ENCODE results near the gene OLFML1. TPM values are rescaled to one million over a fixed set of nuclear protein-coding genes. Genes with fewer than 3 reads are reported as not detected.
A peak's percentile ranks its signal among the peaks of the same experiment; 100 is the strongest.

OLFML1 gene
- total RNA-seq, 2 donors from 2014 or later = 0.81 to 1.5 TPM

DNA sequence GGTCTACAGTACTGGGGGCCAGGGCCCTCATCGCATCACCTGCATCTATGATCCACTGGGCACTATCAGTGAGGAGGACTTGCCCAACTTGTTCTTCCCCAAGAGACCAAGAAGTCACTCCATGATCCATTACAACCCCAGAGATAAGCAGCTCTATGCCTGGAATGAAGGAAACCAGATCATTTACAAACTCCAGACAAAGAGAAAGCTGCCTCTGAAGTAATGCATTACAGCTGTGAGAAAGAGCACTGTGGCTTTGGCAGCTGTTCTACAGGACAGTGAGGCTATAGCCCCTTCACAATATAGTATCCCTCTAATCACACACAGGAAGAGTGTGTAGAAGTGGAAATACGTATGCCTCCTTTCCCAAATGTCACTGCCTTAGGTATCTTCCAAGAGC lies 24.7 kb downstream of the OLFML1 start:
- Mint-ChIP-seq H3K27me3 (ENCODE audit: insufficient read depth) (peaks cover 5% of the 10 kb centered on the region), H3K4me1 (peaks cover 51% of the 10 kb centered on the region), H3K9me3 (no peaks in the 10 kb centered on the region), H3K36me3 (ENCODE audit: low read depth) (no peaks in the 10 kb centered on the region), H3K27ac (no peak overlapping the region), H3K4me3 (no peak overlapping the region)
- DNase-seq = no peak
- Histone ChIP-seq H3K4me3 (ENCODE audit: low read length) (no peak overlapping the region), H3K27ac (ENCODE audit: low read depth, low read length) (no peak overlapping the region), H3K9ac (ENCODE audit: extremely low read depth, low read length, poor library complexity, severe bottlenecking) (no peak overlapping the region), H3K36me3 (ENCODE audit: control insufficient read depth, insufficient read depth, low read length) (no peaks in the 10 kb centered on the region), H3K4me1 (ENCODE audit: control insufficient read depth, insufficient read depth, low read length) (peaks cover 27% of the 10 kb centered on the region), H3K9me3 (ENCODE audit: control insufficient read depth, low read length) (no peaks in the 10 kb centered on the region), H3K27me3 (ENCODE audit: control insufficient read depth, insufficient read depth, low read length, poor library complexity, severe bottlenecking) (peaks cover 5% of the 10 kb centered on the region)
- TF ChIP-seq, protein P1, sequence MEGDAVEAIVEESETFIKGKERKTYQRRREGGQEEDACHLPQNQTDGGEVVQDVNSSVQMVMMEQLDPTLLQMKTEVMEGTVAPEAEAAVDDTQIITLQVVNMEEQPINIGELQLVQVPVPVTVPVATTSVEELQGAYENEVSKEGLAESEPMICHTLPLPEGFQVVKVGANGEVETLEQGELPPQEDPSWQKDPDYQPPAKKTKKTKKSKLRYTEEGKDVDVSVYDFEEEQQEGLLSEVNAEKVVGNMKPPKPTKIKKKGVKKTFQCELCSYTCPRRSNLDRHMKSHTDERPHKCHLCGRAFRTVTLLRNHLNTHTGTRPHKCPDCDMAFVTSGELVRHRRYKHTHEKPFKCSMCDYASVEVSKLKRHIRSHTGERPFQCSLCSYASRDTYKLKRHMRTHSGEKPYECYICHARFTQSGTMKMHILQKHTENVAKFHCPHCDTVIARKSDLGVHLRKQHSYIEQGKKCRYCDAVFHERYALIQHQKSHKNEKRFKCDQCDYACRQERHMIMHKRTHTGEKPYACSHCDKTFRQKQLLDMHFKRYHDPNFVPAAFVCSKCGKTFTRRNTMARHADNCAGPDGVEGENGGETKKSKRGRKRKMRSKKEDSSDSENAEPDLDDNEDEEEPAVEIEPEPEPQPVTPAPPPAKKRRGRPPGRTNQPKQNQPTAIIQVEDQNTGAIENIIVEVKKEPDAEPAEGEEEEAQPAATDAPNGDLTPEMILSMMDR (conservative IDR thresholded peaks at IDR 0.05) = no peak
- WGBS, 2 experiments (ENCODE audit: insufficient coverage in 1 of 2, insufficient read length in 1 of 2) = 92 to 100% methylated on average over 1 to 2 of the region's 2 CpGs

DNA sequence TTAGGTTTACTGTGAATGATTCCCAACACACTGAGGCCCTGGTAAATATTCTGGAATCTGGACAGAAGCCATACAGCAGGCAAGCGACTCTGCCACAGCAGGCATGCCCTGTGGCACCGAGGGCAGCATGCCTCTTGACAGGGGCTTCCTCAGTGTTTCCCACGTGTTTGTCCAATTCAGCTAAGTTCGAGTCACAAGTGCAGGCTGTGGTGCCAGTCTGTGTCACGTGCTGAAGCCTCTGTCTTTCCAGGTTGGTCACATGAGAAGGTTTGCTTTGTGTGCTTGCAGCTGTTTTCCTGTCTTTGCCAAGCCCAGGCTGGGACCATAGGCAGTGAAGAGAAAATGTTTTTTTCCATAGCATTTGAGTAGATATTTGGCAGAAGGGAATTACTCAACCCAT lies 26.1 kb downstream of the OLFML1 start:
- Histone ChIP-seq H3K36me3 (ENCODE audit: control insufficient read depth, insufficient read depth, low read length) (no peaks in the 10 kb centered on the region), H3K27ac (ENCODE audit: low read depth, low read length) (no peak overlapping the region), H3K9me3 (ENCODE audit: control insufficient read depth, low read length) (no peaks in the 10 kb centered on the region), H3K9ac (ENCODE audit: extremely low read depth, low read length, poor library complexity, severe bottlenecking) (no peak overlapping the region), H3K4me3 (ENCODE audit: low read length) (no peak overlapping the region), H3K27me3 (ENCODE audit: control insufficient read depth, insufficient read depth, low read length, poor library complexity, severe bottlenecking) (peaks cover 7% of the 10 kb centered on the region), H3K4me1 (ENCODE audit: control insufficient read depth, insufficient read depth, low read length) (peaks cover 27% of the 10 kb centered on the region)
- H3K27ac Mint-ChIP-seq = no peak overlapping the region
- no peak for DNase-seq
- 86 to 97% methylated on average over 3 to 5 of the region's 5 CpGs for WGBS, 2 experiments (ENCODE audit: insufficient coverage in 1 of 2, insufficient read length in 1 of 2)
- no peak overlapping the region for H3K4me3 Mint-ChIP-seq
- peaks cover 60% of the 10 kb centered on the region for H3K4me1 Mint-ChIP-seq
- TF ChIP-seq, protein P1 (conservative IDR thresholded peaks at IDR 0.05) = no peak
- no peaks in the 10 kb centered on the region for H3K36me3 Mint-ChIP-seq (ENCODE audit: low read depth)
- H3K27me3 Mint-ChIP-seq (ENCODE audit: insufficient read depth) = peaks cover 14% of the 10 kb centered on the region
- no peaks in the 10 kb centered on the region for H3K9me3 Mint-ChIP-seq

DNA sequence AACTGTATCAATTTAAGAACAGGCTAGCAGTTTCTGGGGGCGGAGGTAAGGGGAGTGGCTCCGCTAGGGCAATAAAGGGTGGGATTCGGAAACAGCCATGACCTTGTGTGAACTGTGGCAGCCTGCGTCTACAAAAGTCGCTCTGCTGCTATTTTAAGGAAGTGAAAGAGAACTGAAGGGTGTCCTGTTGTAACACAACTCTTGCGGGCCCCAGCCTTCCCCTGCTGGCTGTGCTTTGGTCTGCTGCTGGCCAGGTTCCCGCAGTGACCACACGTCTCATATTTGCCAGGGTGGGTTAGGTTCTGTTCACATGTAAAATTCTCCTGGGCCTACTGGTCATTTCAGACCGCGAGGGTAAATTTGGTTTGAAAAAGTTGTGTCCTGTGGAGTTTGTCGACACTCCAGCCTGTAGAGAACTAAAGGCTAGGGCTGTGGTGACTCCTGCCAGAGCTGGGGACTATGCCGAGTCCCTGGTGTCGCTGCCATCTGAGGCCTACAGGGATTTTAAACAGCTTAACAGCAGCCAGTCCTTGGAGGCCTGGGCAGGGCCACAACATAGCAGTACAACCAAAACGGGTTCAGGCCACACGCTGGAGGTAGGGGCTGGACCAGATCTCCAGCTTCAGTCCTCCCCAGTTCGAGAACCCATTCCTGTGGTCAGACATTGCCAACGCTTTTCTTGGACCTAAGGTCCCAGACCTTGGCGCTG lies 27.4 kb downstream of the OLFML1 start:
- peaks cover 60% of the 10 kb centered on the region for H3K4me1 Mint-ChIP-seq
- Histone ChIP-seq H3K27me3 (ENCODE audit: control insufficient read depth, insufficient read depth, low read length, poor library complexity, severe bottlenecking) (peaks cover 7% of the 10 kb centered on the region), H3K27ac (ENCODE audit: low read depth, low read length) (no peak overlapping the region), H3K36me3 (ENCODE audit: control insufficient read depth, insufficient read depth, low read length) (no peaks in the 10 kb centered on the region), H3K9me3 (ENCODE audit: control insufficient read depth, low read length) (no peaks in the 10 kb centered on the region), H3K4me1 (ENCODE audit: control insufficient read depth, insufficient read depth, low read length) (peaks cover 27% of the 10 kb centered on the region), H3K9ac (ENCODE audit: extremely low read depth, low read length, poor library complexity, severe bottlenecking) (peak overlapping the region; percentile 43), H3K4me3 (ENCODE audit: low read length) (peak overlapping the region; percentile 89)
- WGBS, 2 experiments (ENCODE audit: insufficient coverage in 1 of 2, insufficient read length in 1 of 2) = 64 to 65% methylated on average over 13 to 18 of the region's 18 CpGs
- H3K36me3 Mint-ChIP-seq (ENCODE audit: low read depth) = no peaks in the 10 kb centered on the region
- peak overlapping the region; percentile 68 for H3K27ac Mint-ChIP-seq
- H3K27me3 Mint-ChIP-seq (ENCODE audit: insufficient read depth) = peaks cover 22% of the 10 kb centered on the region
- TF ChIP-seq, protein P1 (conservative IDR thresholded peaks at IDR 0.05) = no peak
- H3K9me3 Mint-ChIP-seq = no peaks in the 10 kb centered on the region
- peak overlapping the region; percentile 77 for H3K4me3 Mint-ChIP-seq
- peak; percentile 59 for DNase-seq

Measured in endodermal cell (in vitro differentiated cells).